ENCODE data around the gene DLGAP3.

DLGAP3 gene

DNA sequence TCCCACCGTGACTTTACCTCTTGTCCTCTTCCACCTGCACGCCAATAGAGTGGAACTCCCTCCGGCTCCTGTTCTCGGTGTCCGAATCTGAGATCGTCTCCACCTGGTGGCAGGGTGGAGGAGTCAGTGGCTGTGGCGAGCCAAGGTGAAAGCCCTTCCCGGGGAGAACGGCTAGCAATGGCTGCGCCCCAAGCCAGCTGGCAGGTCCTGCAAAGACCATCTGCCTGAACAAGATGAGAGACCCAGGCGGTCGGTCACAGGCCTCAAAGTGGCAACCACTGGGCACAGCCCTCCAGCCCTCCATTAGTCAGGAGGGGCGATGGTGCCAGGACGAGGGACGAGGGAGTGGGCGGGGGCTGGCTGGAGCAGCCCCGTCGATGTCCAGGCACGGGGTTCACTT lies 44.5 kb downstream of the DLGAP3 start:
- Histone ChIP-seq H3K27me3 (peaks cover 0 to 53% of the 10 kb centered on the region in 2 donors), H3K4me3 (peak overlapping the region in 1 of 2 donors; percentile 47), H3K9me3 (no peaks in the 10 kb centered on the region), H3K36me3 (no peaks in the 10 kb centered on the region), H3K4me1 (peaks cover 0 to 10% (median 9%) of the 10 kb centered on the region in 4 donors), H3K27ac (no peak overlapping the region)
- DNase-seq: peak in 1 of 2 donors; percentile 54
- intact Hi-C loops (cut with DNase I; ENCODE audit: low total_unique reads): no loop called here
- TF ChIP-seq, protein P1, sequence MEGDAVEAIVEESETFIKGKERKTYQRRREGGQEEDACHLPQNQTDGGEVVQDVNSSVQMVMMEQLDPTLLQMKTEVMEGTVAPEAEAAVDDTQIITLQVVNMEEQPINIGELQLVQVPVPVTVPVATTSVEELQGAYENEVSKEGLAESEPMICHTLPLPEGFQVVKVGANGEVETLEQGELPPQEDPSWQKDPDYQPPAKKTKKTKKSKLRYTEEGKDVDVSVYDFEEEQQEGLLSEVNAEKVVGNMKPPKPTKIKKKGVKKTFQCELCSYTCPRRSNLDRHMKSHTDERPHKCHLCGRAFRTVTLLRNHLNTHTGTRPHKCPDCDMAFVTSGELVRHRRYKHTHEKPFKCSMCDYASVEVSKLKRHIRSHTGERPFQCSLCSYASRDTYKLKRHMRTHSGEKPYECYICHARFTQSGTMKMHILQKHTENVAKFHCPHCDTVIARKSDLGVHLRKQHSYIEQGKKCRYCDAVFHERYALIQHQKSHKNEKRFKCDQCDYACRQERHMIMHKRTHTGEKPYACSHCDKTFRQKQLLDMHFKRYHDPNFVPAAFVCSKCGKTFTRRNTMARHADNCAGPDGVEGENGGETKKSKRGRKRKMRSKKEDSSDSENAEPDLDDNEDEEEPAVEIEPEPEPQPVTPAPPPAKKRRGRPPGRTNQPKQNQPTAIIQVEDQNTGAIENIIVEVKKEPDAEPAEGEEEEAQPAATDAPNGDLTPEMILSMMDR (IDR thresholded peaks at IDR 0.05): no peak

DNA sequence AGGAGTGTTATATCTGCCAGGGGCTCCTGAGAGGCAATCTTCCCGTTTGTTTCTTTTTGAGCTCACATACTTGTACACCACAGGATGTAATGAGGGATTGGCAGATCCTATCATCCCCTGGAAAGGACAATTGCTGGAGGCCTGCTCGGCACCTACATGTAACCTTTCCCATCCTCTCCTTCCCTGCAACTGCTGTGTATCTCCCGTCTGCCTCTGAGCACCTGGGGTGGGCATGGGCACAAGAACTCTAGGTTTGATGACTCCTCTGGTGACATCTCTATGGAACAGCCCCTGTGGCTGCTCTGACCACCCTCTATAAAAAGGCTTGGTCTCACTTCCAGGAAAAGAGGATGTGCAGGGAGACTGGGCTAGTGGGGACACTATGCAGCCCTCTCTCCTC lies 44.9 kb downstream of the DLGAP3 start:
- Histone ChIP-seq H3K27me3 (peaks cover 0 to 53% of the 10 kb centered on the region in 2 donors), H3K4me3 (no peak overlapping the region), H3K36me3 (no peaks in the 10 kb centered on the region), H3K27ac (no peak overlapping the region), H3K9me3 (no peaks in the 10 kb centered on the region), H3K4me1 (peaks cover 0 to 10% (median 9%) of the 10 kb centered on the region in 4 donors)
- TF ChIP-seq, protein P1 (IDR thresholded peaks at IDR 0.05): no peak
- intact Hi-C loops (cut with DNase I; ENCODE audit: low total_unique reads): no loop called here
- peak in 1 of 2 donors; percentile 45 for DNase-seq

DNA sequence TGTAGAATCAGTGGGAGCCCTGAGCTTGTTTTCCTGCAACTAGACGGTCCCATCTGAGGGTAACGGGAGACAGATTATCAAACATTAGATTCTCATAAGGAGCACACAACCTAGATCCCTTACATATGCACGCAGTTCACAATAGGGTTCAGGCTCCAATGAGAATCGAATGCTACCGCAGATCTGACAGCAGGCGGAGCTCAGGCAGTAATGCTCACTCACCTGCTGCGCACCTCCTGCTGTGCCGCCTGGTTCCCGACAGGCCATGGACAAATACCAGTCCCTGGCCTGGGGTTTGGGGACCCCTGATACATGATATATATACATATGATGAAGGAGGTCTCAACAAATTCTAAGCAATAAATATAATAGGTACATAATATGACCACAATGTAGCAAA lies 50.2 kb downstream of the DLGAP3 start:
- Histone ChIP-seq H3K9me3 (no peaks in the 10 kb centered on the region), H3K4me3 (no peak overlapping the region), H3K36me3 (no peaks in the 10 kb centered on the region), H3K27me3 (peaks cover 0 to 55% of the 10 kb centered on the region in 2 donors), H3K4me1 (no peaks in the 10 kb centered on the region), H3K27ac (no peak overlapping the region)
- intact Hi-C loops (cut with DNase I; ENCODE audit: low total_unique reads): loop anchor here (10.0 kb wide), 1 partner anchor 306 kb away; no protein-coding TSS in a partner anchor
- TF ChIP-seq, protein P1 (IDR thresholded peaks at IDR 0.05): no peak
- DNase-seq: no peak

DNA sequence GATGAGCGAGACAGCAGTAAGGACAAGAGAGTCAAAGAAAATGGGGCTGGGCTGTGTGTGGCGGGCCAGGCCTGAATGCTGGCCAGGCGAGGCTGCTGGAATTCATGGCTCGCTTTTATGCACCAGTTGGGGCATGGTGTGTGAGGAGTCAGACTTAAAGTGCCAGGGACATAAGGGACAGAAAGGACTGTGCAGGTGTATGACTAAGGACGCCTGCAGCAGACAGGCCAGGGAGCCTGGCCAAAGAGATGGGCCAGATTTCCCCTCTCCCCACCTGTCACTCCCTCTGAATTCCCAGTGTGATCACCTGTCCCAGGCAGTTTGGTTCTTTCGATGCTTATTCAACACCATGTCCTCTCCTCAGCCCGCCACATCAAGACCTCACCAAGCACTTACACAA lies 53.0 kb downstream of the DLGAP3 start:
- Histone ChIP-seq H3K27ac (no peak overlapping the region), H3K27me3 (peaks cover 0 to 67% of the 10 kb centered on the region in 2 donors), H3K9me3 (no peaks in the 10 kb centered on the region), H3K4me1 (no peaks in the 10 kb centered on the region), H3K36me3 (no peaks in the 10 kb centered on the region), H3K4me3 (no peak overlapping the region)
- intact Hi-C loops (cut with DNase I; ENCODE audit: low total_unique reads): loop anchor here (10.0 kb wide), 1 partner anchor 308 kb away; no protein-coding TSS in a partner anchor
- TF ChIP-seq, protein P1 (IDR thresholded peaks at IDR 0.05): no peak
- no peak for DNase-seq

GRCh38 chr1:34874296-34874952 lies 55.0 kb downstream of the DLGAP3 start:
- H3K4me1 ChIP-seq: no peaks in the 10 kb centered on the region
- no peaks in the 10 kb centered on the region for H3K36me3 ChIP-seq
- no peak for DNase-seq
- intact Hi-C loops (cut with DNase I; ENCODE audit: low total_unique reads): loop anchor here (10.0 kb wide), 1 partner anchor 310 kb away; no protein-coding TSS in a partner anchor
- no peak overlapping the region for H3K4me3 ChIP-seq
- no peak overlapping the region for H3K27ac ChIP-seq
- no peaks in the 10 kb centered on the region for H3K9me3 ChIP-seq
- TF ChIP-seq, protein P1 (IDR thresholded peaks at IDR 0.05): no peak
- H3K27me3 ChIP-seq: peaks cover 0 to 67% of the 10 kb centered on the region in 2 donors
